Natural killer cell (primary cell): ENCODE data around the gene SGMS2. TPM values are rescaled to one million over a fixed set of nuclear protein-coding genes. Genes with fewer than 3 reads are reported as not detected.

Experiments
- ATAC-seq, 3 donors: fragments of 150-1000 bp in 2 of 3; fragments of 200-7000 bp in 1 of 3; cut with Tn5 transposase; 1 replicate in 1 of 3; 2 replicates in 2 of 3; pipeline ENCODE4 v1.10.0; 2021; ENCODE audit warnings: mild to moderate bottlenecking in 2 of 3, moderate library complexity in 2 of 3
- DNase-seq, 2 donors: peaks; one replicate each; pipeline versions ENCODE4 v3.0.0 to v3.0.0-alpha.2; 2013 to 2021; ENCODE audit warnings: mixed read lengths in 1 of 2
- H3K27ac ChIP-seq: one replicate; pipeline ENCODE4 v1.5.1; 2013; ENCODE audit warnings: mild to moderate bottlenecking, low read length
- H3K27me3 ChIP-seq: one replicate; pipeline ENCODE4 v1.6.1; 2013; ENCODE audit warnings: low read length; ENCODE audit not compliant: control insufficient read depth, insufficient read depth
- H3K36me3 ChIP-seq: one replicate; pipeline ENCODE4 v1.6.1; 2013; ENCODE audit warnings: low read length; ENCODE audit not compliant: control insufficient read depth, insufficient read depth
- H3K4me1 ChIP-seq: one replicate; pipeline ENCODE4 v1.6.1; 2013; ENCODE audit warnings: low read length; ENCODE audit not compliant: control insufficient read depth, insufficient read depth
- H3K4me3 ChIP-seq: one replicate; pipeline ENCODE4 v1.5.1; 2013; ENCODE audit warnings: low read length
- H3K9me3 ChIP-seq: one replicate; pipeline ENCODE4 v1.6.1; 2013; ENCODE audit warnings: low read length; ENCODE audit not compliant: control insufficient read depth, insufficient read depth
- H3K27ac Mint-ChIP-seq, 2 donors: one replicate each; pipeline ENCODE4 v1.8.0; 2022; ENCODE audit warnings: mild to moderate bottlenecking in 2 of 2, mixed read lengths in 2 of 2, moderate library complexity in 1 of 2
- H3K27me3 Mint-ChIP-seq, 2 donors: one replicate each; pipeline ENCODE4 v1.8.0; 2022; ENCODE audit warnings: low read depth in 2 of 2, mixed read lengths in 2 of 2
- H3K36me3 Mint-ChIP-seq: one replicate; pipeline ENCODE4 v1.8.0; 2022; ENCODE audit warnings: mixed read lengths
- H3K4me1 Mint-ChIP-seq, 2 donors: one replicate each; pipeline ENCODE4 v1.8.0; 2022; ENCODE audit warnings: mixed read lengths in 2 of 2
- H3K4me3 Mint-ChIP-seq: one replicate; pipeline ENCODE4 v1.8.0; 2022; ENCODE audit warnings: mild to moderate bottlenecking, moderate library complexity, mixed read lengths
- H3K9me3 Mint-ChIP-seq, 2 donors: one replicate each; pipeline ENCODE4 v1.8.0; 2022; ENCODE audit warnings: mixed read lengths in 2 of 2
- WGBS: methylation state at CpG from one replicate; pipeline ENCODE4 v1.1.7; 2013; ENCODE audit warnings: missing lambda C conversion rate; ENCODE audit not compliant: insufficient coverage; 5-methylcytosine and 5-hydroxymethylcytosine counted together
- intact Hi-C: fragments of 100-400 bp; cut with micrococcal nuclease; formaldehyde crosslinking; loops from one replicate; pipeline ENCODE4 v1.14.2; 2022
- total RNA-seq, 4 donors: library from RNA; stranded (reverse); fragments of 120-200 nt in 1 of 4; gene quantifications; one replicate each; pipeline versions ENCODE4 v1.2.3 to v1.2.4, GENCODE V29; 2013 to 2022
- TF ChIP-seq, protein P1 (sequence below): fragments of 200-600 bp; IDR thresholded peaks from one replicate; pipeline ENCODE4 v1.8.0; 2022; ENCODE audit warnings: antibody characterized with exemption

Gene SGMS2
- total RNA-seq, 3 donors from 2014 or later (not counting 1 experiment from before 2014, with no cell fraction given), result 0.16 to 0.98 (median 0.54) TPM

DNA sequence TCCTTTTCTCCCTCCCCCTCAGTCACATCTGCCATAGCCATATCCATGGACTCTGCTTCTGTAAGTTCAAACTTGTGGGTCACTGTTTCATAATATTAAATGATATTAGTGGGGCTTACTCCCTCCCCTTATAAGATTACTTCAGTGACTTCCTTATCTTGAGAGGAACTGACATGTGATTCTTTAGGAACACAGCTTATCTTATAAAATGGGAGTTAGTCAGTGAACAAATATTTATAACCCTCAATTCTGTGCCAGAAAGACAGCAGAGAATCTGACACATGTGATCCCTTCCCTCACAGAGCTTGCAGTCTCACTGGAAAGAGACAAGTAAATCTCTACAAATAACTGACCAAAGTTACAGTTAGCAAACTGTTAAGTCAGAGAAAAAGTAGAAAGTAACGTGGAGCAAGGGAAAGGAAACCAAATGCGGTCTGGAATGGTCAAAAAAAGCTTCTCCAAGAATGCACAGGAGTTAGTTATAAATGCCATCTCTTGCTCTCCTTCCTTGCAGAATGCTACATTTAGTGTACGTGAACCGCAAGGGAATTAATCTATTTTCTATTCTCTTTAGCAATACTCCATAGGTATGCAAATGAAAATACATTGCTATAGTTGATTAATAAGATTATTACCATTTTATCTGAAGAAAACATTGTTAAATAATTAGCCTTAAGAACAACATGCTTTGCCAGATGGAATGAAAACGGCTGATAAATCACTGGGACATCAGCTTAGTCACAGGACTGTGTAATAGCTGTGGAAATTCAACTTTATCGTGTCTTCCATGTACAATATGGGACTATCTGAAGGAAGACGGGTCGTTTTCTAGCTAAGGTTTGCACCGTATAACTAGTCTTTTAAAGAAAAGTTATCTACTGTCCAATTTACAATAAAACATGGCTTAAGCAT is 29.0 kb downstream of the SGMS2 start:
- Histone ChIP-seq H3K9me3 (no peaks in the 10 kb centered on the region), H3K27ac (no peak overlapping the region), H3K4me3 (no peak overlapping the region), H3K27me3 (peaks cover 2% of the 10 kb centered on the region), H3K36me3 (no peaks in the 10 kb centered on the region), H3K4me1 (no peaks in the 10 kb centered on the region)
- H3K9me3 Mint-ChIP-seq, result no peaks in the 10 kb centered on the region
- peaks cover 0 to 13% of the 10 kb centered on the region in 2 donors for H3K4me1 Mint-ChIP-seq
- no peak overlapping the region for H3K4me3 Mint-ChIP-seq
- intact Hi-C loops, result no loop called here
- no peaks in the 10 kb centered on the region for H3K36me3 Mint-ChIP-seq
- DNase-seq (no peak), ATAC-seq (no peak)
- WGBS, result 82% methylated on average over 7 of the region's 9 CpGs
- peaks cover 0 to 22% of the 10 kb centered on the region in 2 donors for H3K27me3 Mint-ChIP-seq
- no peak overlapping the region for H3K27ac Mint-ChIP-seq
- TF ChIP-seq, protein P1, sequence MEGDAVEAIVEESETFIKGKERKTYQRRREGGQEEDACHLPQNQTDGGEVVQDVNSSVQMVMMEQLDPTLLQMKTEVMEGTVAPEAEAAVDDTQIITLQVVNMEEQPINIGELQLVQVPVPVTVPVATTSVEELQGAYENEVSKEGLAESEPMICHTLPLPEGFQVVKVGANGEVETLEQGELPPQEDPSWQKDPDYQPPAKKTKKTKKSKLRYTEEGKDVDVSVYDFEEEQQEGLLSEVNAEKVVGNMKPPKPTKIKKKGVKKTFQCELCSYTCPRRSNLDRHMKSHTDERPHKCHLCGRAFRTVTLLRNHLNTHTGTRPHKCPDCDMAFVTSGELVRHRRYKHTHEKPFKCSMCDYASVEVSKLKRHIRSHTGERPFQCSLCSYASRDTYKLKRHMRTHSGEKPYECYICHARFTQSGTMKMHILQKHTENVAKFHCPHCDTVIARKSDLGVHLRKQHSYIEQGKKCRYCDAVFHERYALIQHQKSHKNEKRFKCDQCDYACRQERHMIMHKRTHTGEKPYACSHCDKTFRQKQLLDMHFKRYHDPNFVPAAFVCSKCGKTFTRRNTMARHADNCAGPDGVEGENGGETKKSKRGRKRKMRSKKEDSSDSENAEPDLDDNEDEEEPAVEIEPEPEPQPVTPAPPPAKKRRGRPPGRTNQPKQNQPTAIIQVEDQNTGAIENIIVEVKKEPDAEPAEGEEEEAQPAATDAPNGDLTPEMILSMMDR, result no peak

DNA sequence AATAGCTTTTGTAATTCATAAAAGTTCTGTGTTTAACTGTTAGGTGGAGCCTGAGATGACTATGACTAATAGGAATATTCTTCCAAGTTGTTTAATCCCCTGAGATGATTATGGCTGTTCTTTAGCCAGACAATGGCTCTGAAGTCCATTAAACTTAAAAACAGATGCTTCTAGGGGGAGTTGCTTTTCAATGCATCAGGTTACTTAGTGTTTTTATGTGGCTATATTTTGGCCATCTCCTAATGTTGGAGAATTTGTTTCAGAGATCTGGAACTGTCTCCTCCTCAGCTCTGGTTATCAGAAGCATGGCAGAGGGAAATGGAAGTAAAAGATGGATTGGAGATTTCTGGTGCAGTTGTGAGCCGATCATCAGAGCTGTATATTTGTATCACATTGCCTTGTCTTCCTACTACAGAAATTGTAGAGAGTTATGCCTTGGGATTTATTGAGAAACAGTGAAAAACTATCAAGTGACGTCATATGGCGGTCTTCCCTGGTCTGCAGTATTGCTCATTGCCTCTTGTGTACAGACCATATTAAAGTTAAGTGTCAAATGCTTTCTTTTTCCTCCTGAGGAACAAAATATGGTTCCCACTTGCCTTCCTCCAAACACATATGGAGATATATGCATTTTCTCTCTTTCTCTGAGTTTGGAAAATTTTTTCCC is 29.8 kb downstream of the SGMS2 start:
- Histone ChIP-seq H3K36me3 (no peaks in the 10 kb centered on the region), H3K27ac (no peak overlapping the region), H3K27me3 (peaks cover 2% of the 10 kb centered on the region), H3K9me3 (no peaks in the 10 kb centered on the region), H3K4me3 (no peak overlapping the region), H3K4me1 (no peaks in the 10 kb centered on the region)
- intact Hi-C loops, result no loop called here
- Mint-ChIP-seq H3K9me3 (no peaks in the 10 kb centered on the region), H3K27me3 (peaks cover 0 to 22% of the 10 kb centered on the region in 2 donors), H3K4me3 (no peak overlapping the region), H3K36me3 (no peaks in the 10 kb centered on the region), H3K4me1 (peaks cover 0 to 13% of the 10 kb centered on the region in 2 donors), H3K27ac (no peak overlapping the region)
- TF ChIP-seq, protein P1, result no peak
- 95% methylated on average over 3 of the region's 3 CpGs for WGBS
- DNase-seq, result no peak
- ATAC-seq, result no peak

DNA sequence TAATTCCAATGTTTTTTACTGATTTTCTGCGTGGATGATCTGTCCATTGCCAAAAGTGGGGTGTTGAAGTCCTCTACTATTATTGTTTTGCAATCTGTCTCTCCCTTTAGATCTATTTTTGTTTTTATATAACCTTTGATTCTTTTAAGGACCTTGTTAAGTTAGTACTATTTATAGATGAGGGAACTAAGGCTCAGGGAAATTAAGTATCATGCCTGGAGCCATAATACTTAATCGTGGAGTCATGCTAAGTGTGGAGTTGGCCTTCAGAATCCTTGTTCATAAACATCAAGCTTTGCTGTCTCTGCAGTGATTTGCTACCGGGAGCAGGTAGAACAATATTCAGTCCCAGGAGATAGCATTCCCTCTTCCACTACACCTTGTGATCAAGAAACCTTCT is 31.0 kb downstream of the SGMS2 start:
- DNase-seq (no peak), ATAC-seq (no peak)
- H3K27ac Mint-ChIP-seq, result no peak overlapping the region
- Histone ChIP-seq H3K4me1 (no peaks in the 10 kb centered on the region), H3K36me3 (no peaks in the 10 kb centered on the region), H3K9me3 (no peaks in the 10 kb centered on the region), H3K27ac (no peak overlapping the region), H3K27me3 (peaks cover 2% of the 10 kb centered on the region), H3K4me3 (no peak overlapping the region)
- H3K9me3 Mint-ChIP-seq, result no peaks in the 10 kb centered on the region
- H3K27me3 Mint-ChIP-seq, result peaks cover 0 to 22% of the 10 kb centered on the region in 2 donors
- 86% methylated on average over 2 of the region's 3 CpGs for WGBS
- intact Hi-C loops, result no loop called here
- H3K36me3 Mint-ChIP-seq, result no peaks in the 10 kb centered on the region
- TF ChIP-seq, protein P1, result no peak
- H3K4me1 Mint-ChIP-seq, result peaks cover 0 to 5% of the 10 kb centered on the region in 2 donors
- no peak overlapping the region for H3K4me3 Mint-ChIP-seq
